ENCODE data around the gene TKTL2. TPM values are rescaled to one million over a fixed set of nuclear protein-coding genes. Genes with fewer than 3 reads are reported as not detected.
"Not testable (repeated sequence)": the region's sequence is repeated elsewhere in the genome, so short reads cannot be mapped to it uniquely, and the experiment has no call there.

Gene TKTL2
- total RNA-seq, 1 experiment from 2014 or later, result not detected

GRCh38 chr4:163447023-163447422 is 26.5 kb downstream of the TKTL2 start:
- H3K4me1 Mint-ChIP-seq; H3K27me3 Mint-ChIP-seq (ENCODE audit: low read depth); H3K9me3 Mint-ChIP-seq; ATAC-seq; DNase-seq (ENCODE audit: low spot score); H3K36me3 Mint-ChIP-seq; H3K27ac Mint-ChIP-seq; H3K4me3 Mint-ChIP-seq; CTCF ChIA-PET: not testable (repeated sequence)
- POLR2A ChIA-PET, result interaction anchor here (0.7 kb wide), 1 partner anchor 149 kb away, joined by 3 read pairs; no protein-coding TSS in a partner anchor

- POLR2A ChIA-PET, result no interaction called here
- peaks cover 3% of the 10 kb centered on the region; the same call in 1 of the 2 replicates for H3K9me3 Mint-ChIP-seq
- peaks cover 7% of the 10 kb centered on the region; the same call in 1 of the 2 replicates for H3K4me1 Mint-ChIP-seq
- no peaks in the 10 kb centered on the region for H3K27me3 Mint-ChIP-seq (ENCODE audit: low read depth)
- no peak overlapping the region for H3K27ac Mint-ChIP-seq
- H3K4me3 Mint-ChIP-seq, result no peak overlapping the region
- TF ChIP-seq MYBL2 (CRISPR knock-in tag; IDR thresholded peaks at IDR 0.05) (no peak), ATF1 (CRISPR knock-in tag; IDR thresholded peaks at IDR 0.05) (no peak), ZNF396 (CRISPR knock-in tag; IDR thresholded peaks at IDR 0.05; ENCODE audit: borderline replicate concordance) (no peak), ZNF219 (CRISPR knock-in tag; IDR thresholded peaks at IDR 0.05; ENCODE audit: borderline replicate concordance) (no peak), MXD4 (CRISPR knock-in tag; IDR thresholded peaks at IDR 0.05; ENCODE audit: borderline replicate concordance) (no peak), NFATC4 (CRISPR knock-in tag; IDR thresholded peaks at IDR 0.05) (no peak), E2F4 (CRISPR knock-in tag; IDR thresholded peaks at IDR 0.05; ENCODE audit: borderline replicate concordance, low read depth) (no peak)
- TF ChIP-seq, protein P1, sequence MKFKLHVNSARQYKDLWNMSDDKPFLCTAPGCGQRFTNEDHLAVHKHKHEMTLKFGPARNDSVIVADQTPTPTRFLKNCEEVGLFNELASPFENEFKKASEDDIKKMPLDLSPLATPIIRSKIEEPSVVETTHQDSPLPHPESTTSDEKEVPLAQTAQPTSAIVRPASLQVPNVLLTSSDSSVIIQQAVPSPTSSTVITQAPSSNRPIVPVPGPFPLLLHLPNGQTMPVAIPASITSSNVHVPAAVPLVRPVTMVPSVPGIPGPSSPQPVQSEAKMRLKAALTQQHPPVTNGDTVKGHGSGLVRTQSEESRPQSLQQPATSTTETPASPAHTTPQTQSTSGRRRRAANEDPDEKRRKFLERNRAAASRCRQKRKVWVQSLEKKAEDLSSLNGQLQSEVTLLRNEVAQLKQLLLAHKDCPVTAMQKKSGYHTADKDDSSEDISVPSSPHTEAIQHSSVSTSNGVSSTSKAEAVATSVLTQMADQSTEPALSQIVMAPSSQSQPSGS (CRISPR knock-in tag; IDR thresholded peaks at IDR 0.05; ENCODE audit: borderline replicate concordance, low read depth), result no peak
- TF ChIP-seq, protein P2, sequence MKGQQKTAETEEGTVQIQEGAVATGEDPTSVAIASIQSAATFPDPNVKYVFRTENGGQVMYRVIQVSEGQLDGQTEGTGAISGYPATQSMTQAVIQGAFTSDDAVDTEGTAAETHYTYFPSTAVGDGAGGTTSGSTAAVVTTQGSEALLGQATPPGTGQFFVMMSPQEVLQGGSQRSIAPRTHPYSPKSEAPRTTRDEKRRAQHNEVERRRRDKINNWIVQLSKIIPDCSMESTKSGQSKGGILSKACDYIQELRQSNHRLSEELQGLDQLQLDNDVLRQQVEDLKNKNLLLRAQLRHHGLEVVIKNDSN (CRISPR knock-in tag; IDR thresholded peaks at IDR 0.05), result no peak
- TF ChIP-seq, protein P3, sequence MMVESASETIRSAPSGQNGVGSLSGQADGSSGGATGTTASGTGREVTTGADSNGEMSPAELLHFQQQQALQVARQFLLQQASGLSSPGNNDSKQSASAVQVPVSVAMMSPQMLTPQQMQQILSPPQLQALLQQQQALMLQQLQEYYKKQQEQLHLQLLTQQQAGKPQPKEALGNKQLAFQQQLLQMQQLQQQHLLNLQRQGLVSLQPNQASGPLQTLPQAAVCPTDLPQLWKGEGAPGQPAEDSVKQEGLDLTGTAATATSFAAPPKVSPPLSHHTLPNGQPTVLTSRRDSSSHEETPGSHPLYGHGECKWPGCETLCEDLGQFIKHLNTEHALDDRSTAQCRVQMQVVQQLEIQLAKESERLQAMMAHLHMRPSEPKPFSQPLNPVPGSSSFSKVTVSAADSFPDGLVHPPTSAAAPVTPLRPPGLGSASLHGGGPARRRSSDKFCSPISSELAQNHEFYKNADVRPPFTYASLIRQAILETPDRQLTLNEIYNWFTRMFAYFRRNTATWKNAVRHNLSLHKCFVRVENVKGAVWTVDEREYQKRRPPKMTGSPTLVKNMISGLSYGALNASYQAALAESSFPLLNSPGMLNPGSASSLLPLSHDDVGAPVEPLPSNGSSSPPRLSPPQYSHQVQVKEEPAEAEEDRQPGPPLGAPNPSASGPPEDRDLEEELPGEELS (CRISPR knock-in tag; IDR thresholded peaks at IDR 0.05), result no peak
- TF ChIP-seq, protein P4, sequence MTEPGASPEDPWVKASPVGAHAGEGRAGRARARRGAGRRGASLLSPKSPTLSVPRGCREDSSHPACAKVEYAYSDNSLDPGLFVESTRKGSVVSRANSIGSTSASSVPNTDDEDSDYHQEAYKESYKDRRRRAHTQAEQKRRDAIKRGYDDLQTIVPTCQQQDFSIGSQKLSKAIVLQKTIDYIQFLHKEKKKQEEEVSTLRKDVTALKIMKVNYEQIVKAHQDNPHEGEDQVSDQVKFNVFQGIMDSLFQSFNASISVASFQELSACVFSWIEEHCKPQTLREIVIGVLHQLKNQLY (CRISPR knock-in tag; IDR thresholded peaks at IDR 0.05), result no peak
- H3K36me3 Mint-ChIP-seq, result no peaks in the 10 kb centered on the region
- ATAC-seq (no peak), DNase-seq (ENCODE audit: low spot score) (no peak)
- CTCF ChIA-PET, result no interaction called here
Observed at GRCh38 chr4:163440040-163440439, 33.5 kb downstream of the TKTL2 start.

Other genes with a start within 250 kb of the TKTL2 start
- gene NPY1R, start 141.2 kb downstream of the TKTL2 start, total RNA-seq (2021), result 18.0 to 21.5 TPM (median 21.3 TPM) in 3 replicates
- gene NPY5R, start 129.9 kb downstream of the TKTL2 start, total RNA-seq (2021), result 4.5 to 6.2 TPM (median 6.0 TPM) in 3 replicates
- gene TMA16, start 20.9 kb upstream of the TKTL2 start, total RNA-seq (2021), result 63.7 to 64.9 TPM (median 64.8 TPM) in 3 replicates